ENCODE data around the gene FCAMR.

DNA sequence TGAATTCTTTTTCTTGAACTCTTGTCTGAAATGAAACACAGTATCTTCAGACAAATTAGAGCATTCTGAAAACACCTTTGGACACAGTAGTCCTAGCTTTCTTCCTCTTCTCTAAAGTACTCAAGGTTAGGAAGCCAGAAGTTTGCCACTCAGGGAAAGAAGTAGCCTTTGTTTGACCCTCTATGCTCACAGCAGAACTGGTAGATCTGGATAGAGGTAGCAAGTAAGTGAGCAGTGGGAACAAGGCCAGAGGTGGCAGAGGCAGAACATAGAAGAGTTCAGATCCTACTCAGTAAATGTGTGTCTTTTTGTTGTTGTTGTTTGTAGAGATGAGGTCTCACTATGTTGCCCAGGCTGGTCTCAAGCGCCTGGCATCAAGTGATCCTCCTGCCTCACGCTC is 16.6 kb downstream of the FCAMR start:
- TF ChIP-seq POLR2A (IDR thresholded peaks at IDR 0.05) (no peak), CTCF (IDR thresholded peaks at IDR 0.05) (no peak)

All from uterus (tissue), 2 donors.